ENCODE data around the gene TM4SF18.
"Not testable (repeated sequence)": the region's sequence is repeated elsewhere in the genome, so short reads cannot be mapped to it uniquely, and the experiment has no call there.

Gene TM4SF18

GRCh38 chr3:149333176-149333859, at the start of gene TM4SF18:
TSS of gene TM4SF18 (minus strand) at chr3:149333636. CDS start at chr3:149333382, 254 bp downstream.
- DNase-seq, result no peak

- no peak for DNase-seq
Observed at GRCh38 chr3:149382518-149382917, 49.1 kb upstream of the TM4SF18 start.

GRCh38 chr3:149382101-149382467, 48.6 kb upstream of the TM4SF18 start:
- no peak for DNase-seq

GRCh38 chr3:149381173-149382100, 48.0 kb upstream of the TM4SF18 start:
- no peak for DNase-seq

GRCh38 chr3:149380220-149380619, 46.8 kb upstream of the TM4SF18 start:
- not testable (repeated sequence) for DNase-seq

GRCh38 chr3:149378478-149379309, 45.3 kb upstream of the TM4SF18 start:
- no peak for DNase-seq

- peak; percentile 93 to 99 for DNase-seq
Observed at GRCh38 chr3:149377408-149378364, 44.2 kb upstream of the TM4SF18 start, which contains the start of gene TM4SF1. TSS of gene TM4SF1 (minus strand) at chr3:149377649. CDS start at chr3:149377547, 102 bp downstream.

GRCh38 chr3:149376718-149377407, 43.4 kb upstream of the TM4SF18 start:
- DNase-seq, result peak in 1 of 2 experiments; percentile 52

- peak; percentile 31 to 80 for DNase-seq
Observed at GRCh38 chr3:149375501-149376196, 42.2 kb upstream of the TM4SF18 start.

GRCh38 chr3:149374793-149375500, 41.5 kb upstream of the TM4SF18 start:
- DNase-seq, result no peak

GRCh38 chr3:149374391-149374790, 41.0 kb upstream of the TM4SF18 start:
- no peak for DNase-seq

GRCh38 chr3:149373235-149374125, 40.0 kb upstream of the TM4SF18 start:
- peak in 1 of 2 experiments; percentile 50 for DNase-seq

GRCh38 chr3:149371723-149372114, 38.3 kb upstream of the TM4SF18 start:
- no peak for DNase-seq

- peak in 1 of 2 experiments; percentile 59 for DNase-seq
Observed at GRCh38 chr3:149371001-149371722, 37.7 kb upstream of the TM4SF18 start.

- peak in 1 of 2 experiments; percentile 46 for DNase-seq
Observed at GRCh38 chr3:149369991-149370866, 36.8 kb upstream of the TM4SF18 start.

GRCh38 chr3:149368674-149369497, 35.5 kb upstream of the TM4SF18 start:
- peak in 1 of 2 experiments; percentile 38 for DNase-seq
